IMR-90 (cell line): ENCODE data around the gene ZDHHC3. TPM values are rescaled to one million over a fixed set of nuclear protein-coding genes. Genes with fewer than 3 reads are reported as not detected.

ENCODE experiments used
- ATAC-seq: fragments of 200-7000 bp; cut with Tn5 transposase; 2 replicates; pipeline ENCODE4 v1.9.1; 2020; ENCODE audit warnings: low read depth, mild to moderate bottlenecking, moderate library complexity
- BruUV-seq: library from RNA; stranded (reverse); fragments of 400-500 nt; replicated peaks from 2 replicates; lab custom pipeline; 2021; lab: Mats Ljungman, UMichigan
- CTCF ChIA-PET: fragments of 300-600 bp; formaldehyde crosslinking; extraction: SDS; loops from one replicate; lab custom pipeline; 2021; ENCODE audit warnings: antibody characterized with exemption; lab: Yijun Ruan, JAX
- POLR2A ChIA-PET: fragments of 300-600 bp; sonication (Branson Sonifier 250); formaldehyde crosslinking; loops from one replicate; lab custom pipeline; 2022; ENCODE audit warnings: antibody characterized with exemption; ENCODE audit not compliant: unreplicated experiment; lab: Charles Lee
- DNase-seq: peaks from one replicate; pipeline ENCODE4 v3.0.0; 2013
- H2AFZ ChIP-seq: replicated peaks from 2 replicates; pipeline ENCODE3; 2013; ENCODE audit warnings: low read length, mild to moderate bottlenecking; ENCODE audit not compliant: poor library complexity
- H2AK5ac ChIP-seq: 2 replicates; pipeline ENCODE4 v1.6.1; 2013; ENCODE audit warnings: low read depth, low read length, inconsistent platforms
- H2AK9ac ChIP-seq: replicated peaks from 2 replicates; pipeline ENCODE3; 2013; ENCODE audit warnings: mild to moderate bottlenecking, low read depth, low read length, moderate library complexity; ENCODE audit not compliant: poor library complexity
- H2BK120ac ChIP-seq: 2 replicates; pipeline ENCODE4 v1.6.1; 2013; ENCODE audit warnings: low read depth, low read length, inconsistent platforms
- H2BK15ac ChIP-seq: 3 replicates; pipeline ENCODE4 v1.6.1; 2013; ENCODE audit warnings: low read depth, low read length, inconsistent platforms
- H2BK20ac ChIP-seq: 2 replicates; pipeline ENCODE4 v1.6.1; 2013; ENCODE audit warnings: low read depth, mild to moderate bottlenecking, inconsistent platforms, low read length, moderate library complexity
- H2BK5ac ChIP-seq: 2 replicates; pipeline ENCODE4 v1.6.1; 2013; ENCODE audit warnings: mild to moderate bottlenecking, low read depth, low read length, inconsistent platforms; ENCODE audit not compliant: poor library complexity, severe bottlenecking
- H3K14ac ChIP-seq: replicated peaks from 2 replicates; pipeline ENCODE4 v1.6.1; 2013; ENCODE audit warnings: low read depth, low read length, inconsistent platforms
- H3K18ac ChIP-seq: 2 replicates; pipeline ENCODE4 v1.6.1; 2013; ENCODE audit warnings: low read depth, low read length, control low read depth
- H3K23ac ChIP-seq: 2 replicates; pipeline ENCODE4 v1.6.1; 2013; ENCODE audit warnings: low read depth, low read length, inconsistent platforms
- H3K27ac ChIP-seq: 2 replicates; pipeline ENCODE4 v1.5.1; 2013; ENCODE audit warnings: mild to moderate bottlenecking, control low read depth, low read length; ENCODE audit not compliant: insufficient read depth
- H3K27me3 ChIP-seq: 2 replicates; pipeline ENCODE4 v1.6.1; 2013; ENCODE audit warnings: low read length; ENCODE audit not compliant: control insufficient read depth, insufficient read depth
- H3K36me3 ChIP-seq: 2 replicates; pipeline ENCODE4 v1.6.1; 2013; ENCODE audit warnings: low read length, mixed read lengths; ENCODE audit not compliant: control insufficient read depth, insufficient read depth
- H3K4ac ChIP-seq: 2 replicates; pipeline ENCODE4 v1.6.1; 2013; ENCODE audit warnings: low read depth, low read length, inconsistent platforms
- H3K4me1 ChIP-seq: 2 replicates; pipeline ENCODE4 v1.6.1; 2013; ENCODE audit warnings: low read length, mixed read lengths; ENCODE audit not compliant: control insufficient read depth, insufficient read depth
- H3K4me2 ChIP-seq: 2 replicates; pipeline ENCODE4 v1.6.1; 2013; ENCODE audit warnings: low read depth, mild to moderate bottlenecking, control low read depth, low read length, moderate library complexity
- H3K4me3 ChIP-seq: 2 replicates; pipeline ENCODE4 v1.5.1; 2013; ENCODE audit warnings: low read depth, mild to moderate bottlenecking, control low read depth, low read length, moderate library complexity; ENCODE audit not compliant: insufficient read depth
- H3K56ac ChIP-seq: 2 replicates; pipeline ENCODE4 v1.6.1; 2013; ENCODE audit warnings: low read length, inconsistent platforms; ENCODE audit not compliant: insufficient read depth; ENCODE audit errors: extremely low read depth
- H3K79me1 ChIP-seq, 2 experiments: 2 replicates each; pipeline ENCODE4 v1.6.1; 2013; ENCODE audit warnings: low read length in 2 of 2, inconsistent platforms in 1 of 2, low read depth in 1 of 2
- H3K9ac ChIP-seq: 2 replicates; pipeline ENCODE4 v1.6.1; 2013; ENCODE audit warnings: low read depth, low read length, control low read depth
- H3K9me1 ChIP-seq: 2 replicates; pipeline ENCODE4 v1.6.1; 2013; ENCODE audit warnings: low read length, inconsistent platforms; ENCODE audit not compliant: insufficient read depth
- H3K9me3 ChIP-seq: 2 replicates; pipeline ENCODE4 v1.6.1; 2013; ENCODE audit warnings: low read length; ENCODE audit not compliant: control insufficient read depth, insufficient read depth
- H4K20me1 ChIP-seq: 2 replicates; pipeline ENCODE4 v1.6.1; 2013; ENCODE audit warnings: low read length, inconsistent platforms; ENCODE audit not compliant: insufficient read depth
- H4K5ac ChIP-seq: 2 replicates; pipeline ENCODE4 v1.6.1; 2013; ENCODE audit warnings: mild to moderate bottlenecking, low read depth, low read length, control low read depth
- H4K8ac ChIP-seq, 2 experiments: 2 replicates each; pipeline ENCODE4 v1.6.1; 2013; ENCODE audit warnings: low read depth in 2 of 2, low read length in 2 of 2, control low read depth in 1 of 2, inconsistent platforms in 1 of 2
- H4K91ac ChIP-seq: 2 replicates; pipeline ENCODE4 v1.6.1; 2013; ENCODE audit warnings: low read depth, low read length, inconsistent platforms; ENCODE audit not compliant: insufficient read depth
- CHD1 ChIP-seq: IDR thresholded peaks from 2 replicates; pipeline ENCODE4 v1.6.1; 2012; ENCODE audit warnings: low read depth, low read length, improper control_type of control experiment
- ELK1 ChIP-seq: fragments of 150-350 bp; IDR thresholded peaks from 2 replicates; pipeline ENCODE4 v1.6.1; 2016; ENCODE audit warnings: low read depth, mild to moderate bottlenecking, low read length, moderate library complexity, borderline replicate concordance
- MAZ ChIP-seq: IDR thresholded peaks from 2 replicates; pipeline ENCODE4 v1.6.1; 2012; ENCODE audit warnings: low read depth, mild to moderate bottlenecking, low read length, improper control_type of control experiment, moderate library complexity, borderline replicate concordance
- NFE2L2 ChIP-seq: fragments of 150-350 bp; IDR thresholded peaks from 2 replicates; pipeline ENCODE4 v1.6.1; 2016; ENCODE audit warnings: low read depth, mild to moderate bottlenecking, low read length
- RAD21 ChIP-seq: IDR thresholded peaks from 2 replicates; pipeline ENCODE4 v1.6.1; 2012; ENCODE audit warnings: low read length, improper control_type of control experiment
- RCOR1 ChIP-seq: IDR thresholded peaks from 2 replicates; pipeline ENCODE4 v1.6.1; 2012; ENCODE audit warnings: mild to moderate bottlenecking, low read length, improper control_type of control experiment; ENCODE audit not compliant: insufficient replicate concordance
- SMC3 ChIP-seq: fragments of 150-350 bp; IDR thresholded peaks from 2 replicates; pipeline ENCODE4 v1.6.1; 2016; ENCODE audit warnings: low read depth, mild to moderate bottlenecking, antibody characterized with exemption, low read length, moderate library complexity
- WGBS, 2 experiments: methylation state at CpG; one replicate each; pipeline versions ENCODE4 v1.1.5 to v1.1.7; 2013; ENCODE audit warnings: missing lambda C conversion rate in 2 of 2; ENCODE audit not compliant: insufficient read length in 1 of 2; ENCODE audit errors: extremely low coverage in 2 of 2; 5-methylcytosine and 5-hydroxymethylcytosine counted together
- dilution Hi-C: fragments of 300-500 bp; cut with HindIII; formaldehyde crosslinking; loops from one replicate; pipeline ENCODE4 v1.14.3; 2018; ENCODE audit warnings: low sequenced_read_pairs; ENCODE audit not compliant: unreplicated experiment
- in situ Hi-C: fragments of 300-500 bp; cut with MboI; formaldehyde crosslinking; loops from 3 replicates; pipeline ENCODE4 v1.14.3; 2019; ENCODE audit warnings: low sequenced_read_pairs, inconsistent platforms, mixed read lengths
- intact Hi-C: fragments of 100-400 bp; cut with micrococcal nuclease; formaldehyde crosslinking; loops from 2 replicates; pipeline ENCODE4 v1.10.0; 2022
- polyA plus RNA-seq, 3 experiments: library from polyadenylated mRNA; depleted of rRNA; stranded (reverse); fragments of >200 nt; gene quantifications; 2 replicates each; pipeline ENCODE4 v1.2.3, GENCODE V29; 2012; ENCODE audit warnings: low replicate concordance in 1 of 3
- total RNA-seq: library from RNA; depleted of rRNA; stranded (reverse); fragments of >200 nt; gene quantifications from 2 replicates; pipeline ENCODE4 v1.2.3, GENCODE V29; 2012

The ZDHHC3 gene
- total and polyA plus RNA-seq, 2 of the 4 experiments (the other 2 are of a cell fraction) = 57.7 to 59.6 TPM

- H2AFZ ChIP-seq = peak overlapping the region; percentile 64
- peaks cover 11% of the 10 kb centered on the region for H3K27me3 ChIP-seq
- no peak overlapping the region for H4K91ac ChIP-seq
- WGBS, 2 experiments = no CpG with 5 or more reads among the region's 13 CpGs
- no peak overlapping the region for H2BK20ac ChIP-seq
- no peak overlapping the region for H3K4me2 ChIP-seq
- H2AK9ac ChIP-seq = peak overlapping the region; percentile 57
- H3K4me1 ChIP-seq = no peaks in the 10 kb centered on the region
- H3K79me1 ChIP-seq = no peaks in the 10 kb centered on the region
- H2BK120ac ChIP-seq = no peak overlapping the region
- H3K9me1 ChIP-seq = no peaks in the 10 kb centered on the region; the same call in 1 of the 2 replicates
- H3K9me3 ChIP-seq = no peaks in the 10 kb centered on the region
- BruUV-seq = no TSS peak
- intact Hi-C loops = no loop called here
- TF ChIP-seq ELK1 = no peak
- TF ChIP-seq CHD1 = no peak
- no peak for TF ChIP-seq NFE2L2
- no peak for TF ChIP-seq RAD21
- no peak for TF ChIP-seq RCOR1
- TF ChIP-seq MAZ = no peak
- TF ChIP-seq SMC3 = no peak
- no peak overlapping the region for H3K9ac ChIP-seq
- ChIA-PET CTCF (no interaction called here), POLR2A (no interaction called here)
- H3K14ac ChIP-seq = no peak overlapping the region
- H4K8ac ChIP-seq = no peak overlapping the region
- H4K5ac ChIP-seq = no peak overlapping the region
- no peak overlapping the region for H3K56ac ChIP-seq
- H3K23ac ChIP-seq = no peak overlapping the region; the same call in 1 of the 2 replicates
- no peak overlapping the region for H3K4me3 ChIP-seq
- H3K4ac ChIP-seq = no peak overlapping the region
- H3K18ac ChIP-seq = no peak overlapping the region
- H3K36me3 ChIP-seq = no peaks in the 10 kb centered on the region
- in situ Hi-C loops = loop anchor here (10.0 to 25.0 kb wide), 2 partner anchors 365 to 563 kb away; partner anchors contain the start of gene TCAIM
- H3K27ac ChIP-seq = no peak overlapping the region
- no peak overlapping the region for H2BK15ac ChIP-seq
- no peaks in the 10 kb centered on the region for H4K20me1 ChIP-seq
- dilution Hi-C loops = no loop called here
- ATAC-seq (peak; percentile 14; the same call in 1 of the 2 replicates), DNase-seq (no peak)
- H2AK5ac ChIP-seq = no peak overlapping the region; the same call in 1 of the 2 replicates
- H2BK5ac ChIP-seq = no peak overlapping the region
These were observed 76.1 kb downstream of the ZDHHC3 start for GRCh38 chr3:44899683-44900367.
